ENCODE measurements around the gene FBXO44. TPM values are rescaled to one million over a fixed set of nuclear protein-coding genes. Genes with fewer than 3 reads are reported as not detected.

Gene FBXO44
- polyA plus RNA-seq, 3 donors, result 1.5 to 17.8 (median 2.0) TPM

- Histone ChIP-seq H3K4me1 (ENCODE audit: control insufficient read depth in 1 of 2, insufficient read depth in 2 of 2, low read length in 2 of 2) (peaks cover 5 to 17% of the 10 kb centered on the region in 2 donors), H2AFZ (ENCODE audit: insufficient read depth, low read depth, low read length, poor library complexity, severe bottlenecking) (no peak overlapping the region), H3K27me3 (ENCODE audit: control insufficient read depth in 2 of 2, insufficient read depth in 2 of 2, low read length in 2 of 2) (peaks cover 5 to 34% of the 10 kb centered on the region in 2 donors), H4K20me1 (ENCODE audit: insufficient read depth, low read length) (no peaks in the 10 kb centered on the region), H3K36me3 (replicated peaks in 1 of 2; ENCODE audit: control insufficient read depth in 1 of 2, insufficient read depth in 2 of 2, low read length in 2 of 2) (no peaks in the 10 kb centered on the region), H3K4me3 (replicated peaks in 1 of 3; ENCODE audit: low read depth in 2 of 3, low read length in 3 of 3) (no peak overlapping the region), H3K4me2 (replicated peaks; ENCODE audit: extremely low read depth, low read length, poor library complexity, severe bottlenecking) (no peak overlapping the region), H3K9me3 (replicated peaks in 1 of 2; ENCODE audit: control insufficient read depth in 1 of 2, insufficient read depth in 1 of 2, low read length in 2 of 2) (no peaks in the 10 kb centered on the region), H3K9ac (ENCODE audit: insufficient read depth, low read length, poor library complexity, severe bottlenecking) (no peak overlapping the region), H3K27ac (ENCODE audit: low read depth in 1 of 2, low read length in 2 of 2) (no peak overlapping the region), H3K79me2 (ENCODE audit: insufficient read depth, low read length) (no peaks in the 10 kb centered on the region)
- intact Hi-C loops (cut with micrococcal nuclease), result loop anchor here in 1 of 2 donors (10.0 kb wide), 1 partner anchor 613 kb away; no protein-coding TSS in a partner anchor
- WGBS (ENCODE audit: insufficient coverage), result 81% methylated on average over 3 of the region's 7 CpGs
- Mint-ChIP-seq H3K36me3 (peaks cover 4 to 9% of the 10 kb centered on the region in 2 donors), H3K4me3 (no peak overlapping the region), H3K9me3 (peaks cover 0 to 5% (median 2%) of the 10 kb centered on the region in 7 donors), H3K27ac (no peak overlapping the region), H3K4me1 (peaks cover 20% of the 10 kb centered on the region), H3K27me3 (ENCODE audit: low read depth in 3 of 3) (peaks cover 44 to 49% (median 48%) of the 10 kb centered on the region in 3 donors)
- no peak for DNase-seq
- TF ChIP-seq, protein P1, sequence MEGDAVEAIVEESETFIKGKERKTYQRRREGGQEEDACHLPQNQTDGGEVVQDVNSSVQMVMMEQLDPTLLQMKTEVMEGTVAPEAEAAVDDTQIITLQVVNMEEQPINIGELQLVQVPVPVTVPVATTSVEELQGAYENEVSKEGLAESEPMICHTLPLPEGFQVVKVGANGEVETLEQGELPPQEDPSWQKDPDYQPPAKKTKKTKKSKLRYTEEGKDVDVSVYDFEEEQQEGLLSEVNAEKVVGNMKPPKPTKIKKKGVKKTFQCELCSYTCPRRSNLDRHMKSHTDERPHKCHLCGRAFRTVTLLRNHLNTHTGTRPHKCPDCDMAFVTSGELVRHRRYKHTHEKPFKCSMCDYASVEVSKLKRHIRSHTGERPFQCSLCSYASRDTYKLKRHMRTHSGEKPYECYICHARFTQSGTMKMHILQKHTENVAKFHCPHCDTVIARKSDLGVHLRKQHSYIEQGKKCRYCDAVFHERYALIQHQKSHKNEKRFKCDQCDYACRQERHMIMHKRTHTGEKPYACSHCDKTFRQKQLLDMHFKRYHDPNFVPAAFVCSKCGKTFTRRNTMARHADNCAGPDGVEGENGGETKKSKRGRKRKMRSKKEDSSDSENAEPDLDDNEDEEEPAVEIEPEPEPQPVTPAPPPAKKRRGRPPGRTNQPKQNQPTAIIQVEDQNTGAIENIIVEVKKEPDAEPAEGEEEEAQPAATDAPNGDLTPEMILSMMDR (IDR thresholded peaks at IDR 0.05), result no peak
These were observed 7.3 kb upstream of the FBXO44 start for GRCh38 chr1:11647333-11647732.

DNA sequence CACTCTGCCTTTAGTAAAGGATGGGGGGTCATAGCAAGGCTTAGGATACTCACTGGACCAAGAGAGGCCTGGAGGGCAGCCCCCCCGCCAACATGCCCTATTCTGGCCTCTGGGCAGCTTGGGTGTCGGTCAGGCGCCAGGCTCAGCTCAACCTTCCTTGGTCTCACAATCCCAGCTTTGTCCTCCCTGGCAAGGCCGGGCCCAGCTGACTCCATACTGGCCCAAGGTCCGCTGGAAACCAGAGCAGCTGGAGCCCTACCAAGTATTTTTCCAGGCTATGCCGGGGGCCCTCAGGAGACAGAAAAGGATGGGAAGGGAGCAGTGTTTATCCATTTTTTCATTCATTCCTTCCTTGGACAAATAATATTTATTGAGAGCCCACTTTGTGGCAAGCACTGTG, 6.6 kb upstream of the FBXO44 start:
- no peak for DNase-seq
- Mint-ChIP-seq H3K4me1 (peaks cover 19% of the 10 kb centered on the region), H3K4me3 (peak overlapping the region in 1 of 2 donors; percentile 70), H3K36me3 (peaks cover 4 to 9% of the 10 kb centered on the region in 2 donors), H3K27ac (no peak overlapping the region), H3K27me3 (ENCODE audit: low read depth in 3 of 3) (peaks cover 46 to 55% (median 47%) of the 10 kb centered on the region in 3 donors), H3K9me3 (peaks cover 0 to 5% (median 1%) of the 10 kb centered on the region in 7 donors)
- WGBS (ENCODE audit: insufficient coverage), result 100% methylated on average over 3 of the region's 6 CpGs
- no peaks in the 10 kb centered on the region for H3K9me3 ChIP-seq (replicated peaks in 1 of 2; ENCODE audit: control insufficient read depth in 1 of 2, insufficient read depth in 1 of 2, low read length in 2 of 2)
- peaks cover 5 to 17% of the 10 kb centered on the region in 2 donors for H3K4me1 ChIP-seq (ENCODE audit: control insufficient read depth in 1 of 2, insufficient read depth in 2 of 2, low read length in 2 of 2)
- H3K9ac ChIP-seq (ENCODE audit: insufficient read depth, low read length, poor library complexity, severe bottlenecking), result no peak overlapping the region
- no peak overlapping the region for H3K27ac ChIP-seq (ENCODE audit: low read depth in 1 of 2, low read length in 2 of 2)
- H3K4me2 ChIP-seq (replicated peaks; ENCODE audit: extremely low read depth, low read length, poor library complexity, severe bottlenecking), result no peak overlapping the region
- H2AFZ ChIP-seq (ENCODE audit: insufficient read depth, low read depth, low read length, poor library complexity, severe bottlenecking), result no peak overlapping the region
- H3K4me3 ChIP-seq (replicated peaks in 1 of 3; ENCODE audit: low read depth in 2 of 3, low read length in 3 of 3), result no peak overlapping the region
- no peaks in the 10 kb centered on the region for H3K79me2 ChIP-seq (ENCODE audit: insufficient read depth, low read length)
- intact Hi-C loops (cut with micrococcal nuclease), result loop anchor here in 1 of 2 donors (10.0 kb wide), 1 partner anchor 613 kb away; no protein-coding TSS in a partner anchor
- H4K20me1 ChIP-seq (ENCODE audit: insufficient read depth, low read length), result no peaks in the 10 kb centered on the region
- H3K27me3 ChIP-seq (ENCODE audit: control insufficient read depth in 2 of 2, insufficient read depth in 2 of 2, low read length in 2 of 2), result peaks cover 5 to 40% of the 10 kb centered on the region in 2 donors
- TF ChIP-seq, protein P1 (IDR thresholded peaks at IDR 0.05), result no peak
- H3K36me3 ChIP-seq (replicated peaks in 1 of 2; ENCODE audit: control insufficient read depth in 1 of 2, insufficient read depth in 2 of 2, low read length in 2 of 2), result no peaks in the 10 kb centered on the region
